Adrenal gland (tissue), 5 donors: ENCODE measurements around the gene ST6GALNAC5.

Source experiments
- POLR2A ChIP-seq, 2 donors: fragments of 450-650 bp; IDR thresholded peaks; one replicate each; pipeline ENCODE4 v1.6.1; 2017; ENCODE audit warnings: antibody characterized with exemption in 2 of 2, mild to moderate bottlenecking in 2 of 2, moderate library complexity in 1 of 2
- TF ChIP-seq, protein P1 (sequence below), 6 experiments: fragments of 450-650 bp in 4 of 6; fragments of 200-600 bp in 2 of 6; sonication (generic) in 1 of 6; IDR thresholded peaks; 1 replicate in 5 of 6; 2 replicates in 1 of 6; pipeline versions ENCODE4 v1.5.1 to v1.8.0; 2016 to 2021; ENCODE audit warnings: antibody characterized with exemption in 6 of 6, mild to moderate bottlenecking in 2 of 6, moderate library complexity in 1 of 6
- donor health status: DM: no; HTN: no; CAD: no.

DNA sequence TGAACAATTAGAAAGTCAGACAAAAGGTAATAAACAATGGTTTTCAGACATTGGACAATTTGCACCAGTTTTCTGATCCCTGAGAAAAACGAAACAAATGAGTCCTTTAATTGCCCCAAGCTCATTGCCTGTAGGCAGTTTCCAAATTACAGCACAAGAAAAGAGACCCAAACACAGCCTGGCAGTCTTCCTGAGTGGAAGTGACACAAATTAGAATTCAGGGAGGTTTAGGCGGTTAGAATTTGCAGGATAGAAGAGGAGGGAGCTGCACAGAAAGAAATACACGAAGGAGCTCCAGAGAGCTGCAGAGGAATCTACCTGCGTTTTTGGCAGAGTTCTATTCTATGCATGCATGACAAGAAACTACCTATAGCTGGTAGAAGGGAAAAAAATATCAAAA lies 236.2 kb downstream of the ST6GALNAC5 start:
- TF ChIP-seq, protein P1, sequence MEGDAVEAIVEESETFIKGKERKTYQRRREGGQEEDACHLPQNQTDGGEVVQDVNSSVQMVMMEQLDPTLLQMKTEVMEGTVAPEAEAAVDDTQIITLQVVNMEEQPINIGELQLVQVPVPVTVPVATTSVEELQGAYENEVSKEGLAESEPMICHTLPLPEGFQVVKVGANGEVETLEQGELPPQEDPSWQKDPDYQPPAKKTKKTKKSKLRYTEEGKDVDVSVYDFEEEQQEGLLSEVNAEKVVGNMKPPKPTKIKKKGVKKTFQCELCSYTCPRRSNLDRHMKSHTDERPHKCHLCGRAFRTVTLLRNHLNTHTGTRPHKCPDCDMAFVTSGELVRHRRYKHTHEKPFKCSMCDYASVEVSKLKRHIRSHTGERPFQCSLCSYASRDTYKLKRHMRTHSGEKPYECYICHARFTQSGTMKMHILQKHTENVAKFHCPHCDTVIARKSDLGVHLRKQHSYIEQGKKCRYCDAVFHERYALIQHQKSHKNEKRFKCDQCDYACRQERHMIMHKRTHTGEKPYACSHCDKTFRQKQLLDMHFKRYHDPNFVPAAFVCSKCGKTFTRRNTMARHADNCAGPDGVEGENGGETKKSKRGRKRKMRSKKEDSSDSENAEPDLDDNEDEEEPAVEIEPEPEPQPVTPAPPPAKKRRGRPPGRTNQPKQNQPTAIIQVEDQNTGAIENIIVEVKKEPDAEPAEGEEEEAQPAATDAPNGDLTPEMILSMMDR (IDR thresholded peaks at IDR 0.05), result no peak
- no peak for TF ChIP-seq POLR2A (IDR thresholded peaks at IDR 0.05)
